NCI-H128 (cell line): ENCODE results near the gene PALB2.
"Not testable (repeated sequence)": the region's sequence is repeated elsewhere in the genome, so short reads cannot be mapped to it uniquely, and the experiment has no call there.

ENCODE experiments used
- DNase-seq: peaks from one replicate; lab custom pipeline; 2025; ENCODE audit not compliant: unreplicated experiment; lab: John Stamatoyannopoulos, UW

The PALB2 gene

GRCh38 chr16:23650674-23651416 lies 9.7 kb upstream of the PALB2 start:
- no peak for DNase-seq

- DNase-seq, result no peak
Observed at GRCh38 chr16:23642246-23642774, 1.2 kb upstream of the PALB2 start.

GRCh38 chr16:23640615-23640930 lies 537 bp downstream of the PALB2 start:
- DNase-seq, result no peak

- DNase-seq, result no peak
Observed at GRCh38 chr16:23635958-23636357, 5.2 kb downstream of the PALB2 start.

GRCh38 chr16:23634461-23635036 lies 6.6 kb downstream of the PALB2 start:
- no peak for DNase-seq

GRCh38 chr16:23631874-23632273 lies 9.2 kb downstream of the PALB2 start:
- not testable (repeated sequence) for DNase-seq

- DNase-seq, result no peak
Observed at GRCh38 chr16:23629516-23629915, 11.6 kb downstream of the PALB2 start.

- DNase-seq, result no peak
Observed at GRCh38 chr16:23624092-23624491, 17.0 kb downstream of the PALB2 start.

GRCh38 chr16:23615805-23616204 lies 25.3 kb downstream of the PALB2 start:
- DNase-seq, result no peak

- DNase-seq, result no peak
Observed at GRCh38 chr16:23611936-23612335, 29.2 kb downstream of the PALB2 start.

GRCh38 chr16:23610905-23611304 lies 30.2 kb downstream of the PALB2 start:
- DNase-seq, result not testable (repeated sequence)

- DNase-seq, result no peak
Observed at GRCh38 chr16:23609929-23610328, 31.2 kb downstream of the PALB2 start.

- no peak for DNase-seq
Observed at GRCh38 chr16:23608194-23608593, 32.9 kb downstream of the PALB2 start.

GRCh38 chr16:23607726-23608125 lies 33.4 kb downstream of the PALB2 start:
- no peak for DNase-seq

GRCh38 chr16:23597003-23597756 lies 43.9 kb downstream of the PALB2 start:
- no peak for DNase-seq

- peak; percentile 32 for DNase-seq
Observed at GRCh38 chr16:23595951-23596720, 45.0 kb downstream of the PALB2 start, which contains the start of gene NDUFAB1. NDUFAB1 (minus strand) TSS chr16:23596316; CDS start chr16:23596290, 26 bp downstream.

- no peak for DNase-seq
Observed at GRCh38 chr16:23595246-23595950, 45.7 kb downstream of the PALB2 start.

GRCh38 chr16:23594186-23594585 lies 46.9 kb downstream of the PALB2 start:
- DNase-seq, result no peak

- DNase-seq, result no peak
Observed at GRCh38 chr16:23590181-23590580, 50.9 kb downstream of the PALB2 start.

GRCh38 chr16:23587726-23588125 lies 53.4 kb downstream of the PALB2 start:
- DNase-seq, result no peak
